ENCODE data around the gene APOL1. TPM values are rescaled to one million over a fixed set of nuclear protein-coding genes. Genes with fewer than 3 reads are reported as not detected.

APOL1 gene
- total RNA-seq, 1 experiment from 2014 or later, result 31.5 TPM

DNA sequence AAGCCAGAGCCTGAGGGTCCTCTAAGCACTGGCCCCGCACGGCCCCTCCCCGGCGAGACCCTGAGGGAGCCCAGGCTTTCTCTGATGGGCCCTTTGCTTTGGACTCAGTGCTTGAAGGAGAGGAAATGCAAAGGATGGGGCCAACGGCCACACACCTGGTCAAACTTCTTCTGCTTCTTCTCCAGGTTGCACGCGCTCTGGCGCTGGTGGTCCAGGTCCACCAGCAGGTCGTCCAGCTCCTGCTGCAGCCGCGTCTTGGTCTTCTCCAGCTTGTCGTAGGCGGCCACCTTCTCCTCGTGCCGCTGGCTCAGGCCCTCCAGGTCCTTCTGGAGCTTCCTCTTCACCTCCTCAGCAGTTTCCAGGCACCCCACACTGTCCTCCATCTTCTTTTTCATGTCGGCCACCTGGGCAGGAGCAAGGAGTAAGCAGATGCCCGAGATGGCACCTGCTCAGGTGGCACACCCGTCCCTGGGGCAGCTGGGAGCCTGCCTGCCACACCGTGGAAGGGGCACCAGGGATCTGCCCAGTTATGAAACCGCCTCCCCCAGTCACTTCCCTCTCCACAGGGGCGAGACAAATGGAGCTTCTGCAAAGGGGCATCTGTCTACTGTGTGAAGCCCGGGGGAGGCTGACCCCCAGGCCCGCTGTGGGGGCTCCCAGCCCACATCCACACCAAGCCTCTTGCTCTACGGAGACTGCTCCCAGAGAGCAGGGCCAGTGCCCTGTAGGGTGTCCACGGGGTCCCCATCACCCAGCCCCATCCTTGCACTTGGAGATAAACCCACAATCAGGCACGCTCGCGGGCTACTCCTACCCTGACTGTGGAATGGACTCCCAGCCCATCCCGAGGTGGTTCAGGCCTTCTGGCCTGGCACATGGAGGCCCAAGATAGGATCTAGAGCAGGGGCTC lies 39.2 kb downstream of the APOL1 start:
- no peak for DNase-seq (ENCODE audit: low read depth)

GRCh38 chr22:36292823-36293530 lies 40.0 kb downstream of the APOL1 start:
- no peak for DNase-seq (ENCODE audit: low read depth)

- DNase-seq (ENCODE audit: low read depth), result no peak
These were observed 40.8 kb downstream of the APOL1 start for GRCh38 chr22:36293606-36294292.

- DNase-seq (ENCODE audit: low read depth), result no peak
These were observed 41.3 kb downstream of the APOL1 start for GRCh38 chr22:36294293-36294620.

- DNase-seq (ENCODE audit: low read depth), result no peak
These were observed 41.9 kb downstream of the APOL1 start for GRCh38 chr22:36294801-36295200.

DNA sequence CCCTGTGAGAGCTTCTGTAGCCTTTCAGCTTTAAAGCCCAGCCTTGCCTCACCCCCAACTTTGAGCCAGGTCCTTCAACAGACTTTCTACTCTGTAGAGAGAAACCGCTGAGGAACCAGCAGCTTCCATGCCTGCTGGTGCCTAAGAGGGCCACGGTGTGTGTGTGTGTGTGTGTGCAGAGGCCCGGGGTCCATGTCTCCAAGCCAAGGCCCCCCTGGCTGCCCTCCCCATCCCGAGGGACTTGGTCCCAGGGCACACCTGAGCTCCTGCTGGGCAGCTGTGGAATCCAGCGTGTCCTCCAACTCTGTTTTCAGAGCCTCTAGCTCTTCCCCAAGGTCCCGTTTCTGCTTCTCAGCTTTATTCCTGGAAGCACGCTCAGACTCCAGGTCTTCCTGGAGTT lies 42.3 kb downstream of the APOL1 start:
- no peak for DNase-seq (ENCODE audit: low read depth)

DNA sequence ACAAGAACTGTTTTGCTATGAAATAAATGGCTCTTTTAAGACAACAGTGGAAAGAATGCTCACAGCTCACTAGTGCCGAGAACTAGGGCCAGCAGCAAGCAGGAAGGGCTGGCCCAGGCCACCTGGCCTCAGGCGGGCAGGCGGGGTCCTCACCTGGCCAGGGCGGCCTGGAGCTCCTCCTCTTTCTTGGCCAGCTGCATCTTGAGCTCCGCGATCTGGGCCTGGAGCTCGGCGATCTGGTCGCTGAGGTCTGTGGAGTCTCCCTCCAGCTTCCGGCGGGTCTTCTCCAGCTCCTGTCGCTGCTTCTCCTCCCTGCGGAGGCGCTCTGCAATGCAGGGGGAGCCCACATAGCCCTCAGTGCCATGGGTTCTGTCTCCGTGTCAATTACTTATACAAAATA lies 43.8 kb downstream of the APOL1 start:
- DNase-seq (ENCODE audit: low read depth), result no peak

DNA sequence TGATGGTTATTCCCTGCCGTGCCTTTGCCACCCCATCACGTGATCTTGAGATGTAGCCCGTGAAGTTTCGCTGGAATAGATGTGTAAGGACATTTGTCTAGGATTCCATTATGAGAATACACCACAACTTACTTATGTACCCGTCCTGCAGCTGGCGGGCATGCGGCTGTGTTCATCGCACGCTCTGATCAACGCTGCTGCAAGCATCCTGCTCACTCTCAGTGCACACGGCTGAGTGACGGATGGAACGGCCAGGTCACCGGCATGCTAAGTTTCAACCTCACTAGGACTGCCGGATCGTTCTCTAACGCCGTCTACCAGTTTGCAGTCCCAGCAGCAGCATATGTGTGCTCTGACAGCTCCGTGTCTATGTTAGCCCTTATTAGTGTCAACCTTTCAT lies 44.6 kb downstream of the APOL1 start:
- no peak for DNase-seq (ENCODE audit: low read depth)

DNA sequence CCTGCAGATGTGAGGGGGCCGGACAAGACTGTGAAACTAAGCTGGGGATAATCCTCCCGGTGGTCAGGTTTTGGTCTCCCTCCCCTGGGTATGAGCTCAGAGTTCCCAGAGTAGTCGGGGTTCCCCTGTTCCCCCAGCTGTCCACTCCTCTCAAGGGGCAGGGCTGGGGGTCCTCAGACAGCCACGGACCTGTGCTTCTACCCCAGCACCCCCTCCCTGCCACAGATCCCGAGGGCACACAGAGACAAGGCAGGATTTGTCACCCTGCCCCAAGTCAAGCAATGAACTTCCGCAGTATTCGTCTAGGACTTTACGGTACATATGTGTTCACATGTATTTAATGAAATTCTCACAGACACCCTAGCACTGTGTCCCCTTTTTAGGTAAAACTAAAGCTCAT lies 45.2 kb downstream of the APOL1 start:
- no peak for DNase-seq (ENCODE audit: low read depth)

- no peak for DNase-seq (ENCODE audit: low read depth)
These were observed 45.7 kb downstream of the APOL1 start for GRCh38 chr22:36298601-36299000.

DNA sequence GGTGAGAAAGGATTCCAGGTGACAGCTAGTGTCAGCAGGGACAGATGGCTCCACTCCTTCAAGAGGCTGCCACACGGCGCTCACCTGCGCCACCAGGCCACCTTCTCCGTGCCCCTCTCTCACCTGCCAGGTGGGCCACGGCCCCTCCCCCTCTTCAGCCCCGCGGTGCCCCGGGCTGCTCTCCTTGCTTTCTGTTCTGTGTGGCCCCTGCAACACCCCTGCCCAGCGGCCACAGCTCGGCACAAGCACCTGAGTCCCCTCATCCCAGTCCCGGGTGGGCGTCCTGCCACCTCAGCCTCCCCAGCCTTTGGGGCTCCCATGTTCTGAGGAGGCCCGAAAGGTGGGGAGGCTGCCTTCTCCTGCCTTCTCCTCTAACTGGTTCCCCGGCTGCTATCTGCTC lies 46.4 kb downstream of the APOL1 start:
- no peak for DNase-seq (ENCODE audit: low read depth)

DNA sequence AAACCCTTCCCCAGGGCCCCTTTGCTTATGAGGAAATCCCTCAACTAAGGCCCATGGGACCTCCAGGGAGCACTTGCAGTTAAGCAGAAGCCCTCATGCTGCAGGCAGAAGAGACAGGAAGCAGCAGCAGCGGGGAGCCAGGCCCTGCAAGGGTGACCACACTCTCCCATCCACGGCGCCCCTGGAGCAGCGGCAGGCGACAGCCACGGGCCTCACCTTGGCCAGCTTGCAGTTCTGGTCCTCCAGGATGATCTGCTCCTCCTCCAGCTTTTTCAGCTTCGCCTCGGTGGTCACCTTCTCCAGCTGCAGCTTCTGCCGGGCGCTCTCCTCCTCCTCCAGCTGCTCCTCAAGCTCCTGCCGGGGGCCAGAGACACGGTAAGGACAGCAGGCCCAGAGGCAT lies 47.0 kb downstream of the APOL1 start:
- DNase-seq (ENCODE audit: low read depth), result no peak

DNA sequence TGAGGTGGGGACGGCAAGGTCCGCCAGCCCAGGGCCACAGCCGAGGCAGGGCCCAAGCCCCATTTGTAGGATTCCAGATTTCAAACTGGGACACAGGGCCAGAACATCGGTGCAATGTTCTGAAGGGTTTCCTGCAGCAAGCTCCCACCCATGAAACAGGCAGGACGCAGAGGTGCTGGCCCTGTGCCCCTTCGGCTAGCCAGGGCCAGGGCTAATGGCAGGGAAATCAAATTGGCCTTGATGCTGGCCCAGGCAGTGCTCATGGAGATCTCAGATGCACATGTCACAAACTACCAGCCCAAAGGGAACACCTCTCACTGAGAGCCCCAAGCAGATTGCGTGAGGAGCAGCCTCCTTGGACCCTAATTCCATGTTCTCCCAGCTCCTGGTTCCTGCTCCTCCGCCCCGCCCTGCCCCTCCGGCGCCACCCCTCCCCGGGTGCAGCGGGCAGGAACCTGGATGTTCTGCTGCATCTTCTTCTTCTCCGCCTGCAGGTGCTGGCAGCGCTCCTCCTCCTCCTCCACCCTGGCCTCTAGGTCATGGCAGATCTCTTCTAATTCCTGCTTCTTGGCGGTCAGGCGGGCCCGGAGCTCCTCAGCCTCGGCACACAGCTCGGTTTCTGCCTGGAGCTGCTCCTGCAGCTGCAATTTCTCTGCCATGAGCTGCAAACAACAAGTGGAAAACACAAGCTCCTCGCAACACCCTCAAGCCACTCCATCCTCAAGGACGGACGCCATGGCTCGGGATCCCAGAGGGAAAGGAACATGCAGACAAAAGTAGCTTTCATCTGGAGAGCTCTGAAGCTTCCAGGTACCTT lies 47.7 kb downstream of the APOL1 start:
- no peak for DNase-seq (ENCODE audit: low read depth)

DNA sequence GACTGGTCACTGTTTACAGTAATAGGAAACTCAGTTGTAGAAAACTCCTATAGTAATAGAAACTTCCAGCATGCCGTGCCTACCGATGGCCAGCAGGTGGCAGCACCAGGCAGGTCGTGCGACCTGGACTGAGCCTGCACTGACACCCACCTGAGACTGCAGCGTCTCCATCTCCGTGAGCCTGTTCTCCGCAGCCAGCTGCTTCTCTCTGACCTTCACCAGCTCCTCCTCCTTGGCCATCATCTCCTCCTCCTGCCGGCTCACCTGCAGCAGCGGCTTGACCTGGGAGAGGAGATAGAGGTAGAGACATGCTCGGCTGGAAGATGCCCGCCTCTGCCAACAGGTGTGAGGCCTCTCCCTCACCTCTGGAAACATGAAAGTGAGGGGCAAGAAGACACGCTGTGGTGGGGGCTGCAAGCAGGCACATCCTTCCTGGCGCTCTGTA lies 48.5 kb downstream of the APOL1 start:
- peak; percentile 46 for DNase-seq (ENCODE audit: low read depth)

DNA sequence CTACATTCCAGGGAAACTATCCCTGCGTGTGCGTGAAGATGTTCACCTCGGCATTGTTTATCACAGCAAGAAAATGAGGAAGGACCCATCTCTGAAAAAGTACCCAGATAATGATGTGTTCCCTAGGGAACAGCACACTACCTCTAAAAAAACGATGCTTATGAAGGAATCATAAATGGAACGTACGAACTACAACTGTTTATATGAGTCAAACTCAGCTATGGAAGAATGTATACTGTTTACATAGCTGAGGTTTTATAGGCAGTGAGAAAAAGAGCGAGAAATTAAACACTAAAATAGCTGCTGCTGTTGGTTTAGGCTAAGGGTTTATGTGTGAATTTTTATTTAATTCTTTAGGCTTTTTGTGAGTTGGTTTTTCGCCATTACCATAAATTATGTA lies 48.9 kb downstream of the APOL1 start:
- peak; percentile 69 for DNase-seq (ENCODE audit: low read depth)

- DNase-seq (ENCODE audit: low read depth), result no peak
These were observed 49.6 kb downstream of the APOL1 start for GRCh38 chr22:36302439-36303114.

GRCh38 chr22:36303115-36303467 lies 50.2 kb downstream of the APOL1 start:
- no peak for DNase-seq (ENCODE audit: low read depth)

GRCh38 chr22:36303874-36304273 lies 50.9 kb downstream of the APOL1 start:
- DNase-seq (ENCODE audit: low read depth), result no peak

- DNase-seq (ENCODE audit: low read depth), result no peak
These were observed 51.5 kb downstream of the APOL1 start for GRCh38 chr22:36304429-36304828.

DNA sequence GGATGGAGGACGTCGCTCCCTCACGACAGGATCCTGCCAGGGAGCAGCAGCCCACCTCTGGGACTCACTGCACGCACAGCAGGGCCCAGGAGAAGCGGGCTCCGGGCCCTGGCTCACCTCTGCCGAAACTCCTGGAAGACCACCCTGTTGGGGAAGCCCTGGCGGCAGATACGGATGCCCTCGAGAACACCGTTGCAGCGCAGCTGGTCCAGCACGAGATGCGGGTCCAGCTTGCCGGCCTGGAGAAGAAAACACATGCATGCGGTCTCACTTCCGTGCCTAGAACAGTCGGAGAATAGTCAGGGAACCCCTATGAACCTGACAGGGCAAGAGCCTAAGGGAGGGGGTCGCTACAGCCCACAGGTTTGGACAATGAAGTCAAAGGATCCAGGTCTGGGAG lies 52.9 kb downstream of the APOL1 start:
- no peak for DNase-seq (ENCODE audit: low read depth)

DNA sequence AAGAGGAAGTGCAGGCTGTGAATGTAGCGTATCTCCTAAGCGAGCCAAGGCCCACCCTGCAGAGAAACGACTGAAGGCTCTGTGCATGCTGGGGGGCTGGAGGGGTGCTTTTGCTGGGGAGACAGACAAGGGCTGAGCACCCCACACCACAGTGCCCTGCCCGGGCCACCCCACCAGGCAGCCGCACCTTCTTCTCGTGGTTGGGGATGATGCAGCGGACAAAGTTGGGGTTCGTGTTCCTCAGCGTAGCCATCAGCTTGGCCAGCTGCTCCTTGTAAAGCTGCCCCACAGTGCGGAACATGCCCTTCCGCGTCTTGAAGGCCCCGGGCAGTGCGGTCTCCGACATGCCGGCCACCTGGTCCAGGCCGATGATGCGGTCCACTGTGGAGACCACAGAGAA lies 53.3 kb downstream of the APOL1 start:
- no peak for DNase-seq (ENCODE audit: low read depth)
